ENCODE data around the gene TNFRSF11A.
A peak's percentile ranks its signal among the peaks of the same experiment; 100 is the strongest.

TNFRSF11A gene

GRCh38 chr18:62437235-62438017, 112.3 kb downstream of the TNFRSF11A start:
- peak; percentile 91 for DNase-seq (ENCODE audit: low read depth)
- H3K4me3 ChIP-seq (ENCODE audit: control insufficient read depth, low read depth, low read length) = no peak overlapping the region
- TF ChIP-seq CTCF (conservative IDR thresholded peaks at IDR 0.05; ENCODE audit: control insufficient read depth, insufficient read depth, low read depth, low read length) = no peak

GRCh38 chr18:62438018-62438329, 112.9 kb downstream of the TNFRSF11A start:
- DNase-seq (ENCODE audit: low read depth) = peak; percentile 56
- no peak for TF ChIP-seq CTCF (conservative IDR thresholded peaks at IDR 0.05; ENCODE audit: control insufficient read depth, insufficient read depth, low read depth, low read length)
- no peak overlapping the region for H3K4me3 ChIP-seq (ENCODE audit: control insufficient read depth, low read depth, low read length)

GRCh38 chr18:62438402-62438801, 113.3 kb downstream of the TNFRSF11A start:
- no peak for DNase-seq (ENCODE audit: low read depth)
- H3K4me3 ChIP-seq (ENCODE audit: control insufficient read depth, low read depth, low read length) = no peak overlapping the region
- TF ChIP-seq CTCF (conservative IDR thresholded peaks at IDR 0.05; ENCODE audit: control insufficient read depth, insufficient read depth, low read depth, low read length) = no peak

- TF ChIP-seq CTCF (conservative IDR thresholded peaks at IDR 0.05; ENCODE audit: control insufficient read depth, insufficient read depth, low read depth, low read length) = no peak
- H3K4me3 ChIP-seq (ENCODE audit: control insufficient read depth, low read depth, low read length) = no peak overlapping the region
- DNase-seq (ENCODE audit: low read depth) = no peak
Measured at GRCh38 chr18:62438866-62439265, 113.8 kb downstream of the TNFRSF11A start.

Data from fibroblast of mammary gland (primary cell).